Renal pelvis (tissue), 4 donors: Measurements from ENCODE around the gene LLPH. TPM values are rescaled to one million over a fixed set of nuclear protein-coding genes. Genes with fewer than 3 reads are reported as not detected.

Source experiments
- DNase-seq: peaks from one replicate; pipeline ENCODE4 v3.0.0-alpha.2; 2013
- polyA plus RNA-seq, 3 donors: library from polyadenylated mRNA; unstranded; fragments of 120-200 nt; gene quantifications; one replicate each; pipeline ENCODE4 v1.2.1, GENCODE V29; 2013; ENCODE audit not compliant: insufficient read length in 3 of 3

Gene LLPH
- polyA plus RNA-seq, 3 donors: 24.1 to 32.5 (median 29.5) TPM

DNA sequence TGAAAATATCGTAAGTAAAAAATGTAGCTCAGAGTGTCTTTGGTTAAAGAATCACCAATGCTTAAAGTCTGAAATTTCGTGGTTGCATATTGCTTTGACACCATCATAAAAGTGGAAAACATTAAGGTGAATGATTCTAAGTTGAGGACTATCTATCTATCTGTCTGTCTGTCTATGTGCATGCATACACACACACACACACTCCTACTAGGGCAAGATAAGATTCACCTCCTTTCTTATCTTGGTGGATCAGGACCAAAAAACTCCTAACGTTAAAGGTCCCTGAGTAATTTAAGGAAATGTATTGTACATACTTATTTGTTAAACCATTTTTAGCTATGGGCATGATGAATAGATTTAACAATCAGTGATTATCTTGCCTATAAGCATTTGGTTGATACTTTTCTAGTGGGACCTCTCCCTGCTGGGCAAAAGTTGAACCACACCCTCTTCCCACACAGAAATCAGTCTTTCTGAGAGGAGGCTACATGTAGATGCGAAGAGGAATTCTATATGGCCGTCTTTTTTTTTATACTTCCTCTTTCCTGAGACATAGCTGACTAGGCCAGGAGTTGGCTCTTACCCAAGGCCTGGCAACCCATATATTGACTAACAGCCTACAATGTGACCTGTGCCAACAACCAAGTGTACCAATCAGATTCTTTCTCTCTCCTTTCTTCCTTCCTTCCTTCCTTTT lies 19.3 kb upstream of the LLPH start:
- DNase-seq: no peak

DNA sequence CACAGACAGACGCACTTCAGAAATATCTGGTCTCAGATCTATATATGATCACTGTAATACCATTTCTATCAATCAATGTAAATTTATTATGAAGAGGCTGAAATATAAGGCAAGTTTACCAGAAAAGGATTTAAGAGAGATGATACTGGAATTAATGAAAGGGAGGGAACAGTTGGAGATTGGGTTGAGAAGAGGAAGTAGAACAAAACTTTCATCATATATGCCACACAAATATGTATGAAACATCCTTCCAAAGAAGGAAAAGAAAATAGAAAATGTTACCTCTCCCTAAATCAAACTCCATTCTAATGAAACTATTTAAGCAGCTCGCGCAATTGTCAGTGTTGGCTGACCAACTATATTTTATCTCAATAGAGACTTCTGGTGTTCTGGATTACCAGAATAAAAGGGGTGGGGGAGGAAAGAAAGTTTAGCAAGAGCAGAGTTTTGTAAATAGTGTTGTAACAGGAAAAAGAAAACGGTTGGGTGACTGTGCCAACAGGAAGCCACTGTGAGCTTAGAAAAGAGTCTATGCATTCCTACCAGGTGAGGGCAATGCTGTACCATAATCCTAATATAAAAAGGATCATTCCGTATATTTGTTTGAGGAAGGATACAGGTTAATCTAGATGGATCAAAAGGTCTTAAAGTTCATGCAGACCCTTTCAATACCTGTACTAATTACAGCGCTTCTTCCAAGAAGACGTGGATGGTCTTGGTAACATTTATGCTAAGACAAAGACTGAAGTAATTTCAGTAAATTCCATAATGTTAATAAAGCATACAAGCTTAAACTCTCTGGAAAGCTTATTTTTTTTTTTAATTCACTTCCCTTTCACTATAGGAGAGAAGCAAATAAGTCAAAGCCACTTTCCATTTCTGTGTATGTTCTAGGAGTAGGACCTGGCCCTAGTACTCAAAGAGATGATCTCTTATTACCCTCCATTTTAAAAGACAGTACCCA lies 14.5 kb upstream of the LLPH start:
- DNase-seq: no peak

DNA sequence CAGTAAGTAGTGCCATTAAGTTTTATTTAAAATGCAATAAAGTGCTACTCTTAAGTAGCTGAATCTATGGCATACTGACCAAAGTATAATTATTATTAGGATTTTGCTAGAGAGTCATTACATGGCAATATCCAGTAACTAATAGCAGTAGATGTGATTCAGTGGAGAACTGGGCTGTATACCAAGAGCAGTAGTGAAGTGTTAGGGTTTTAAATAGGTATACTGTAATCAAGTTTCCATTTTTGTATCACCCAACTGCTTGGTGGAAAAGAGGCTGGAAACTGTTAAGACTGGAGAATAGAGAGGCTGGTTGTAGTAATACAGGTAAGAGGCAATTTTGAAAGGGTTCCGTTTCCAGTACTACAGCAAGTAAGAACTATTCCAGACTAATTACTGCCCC lies 13.3 kb upstream of the LLPH start:
- DNase-seq: no peak

DNA sequence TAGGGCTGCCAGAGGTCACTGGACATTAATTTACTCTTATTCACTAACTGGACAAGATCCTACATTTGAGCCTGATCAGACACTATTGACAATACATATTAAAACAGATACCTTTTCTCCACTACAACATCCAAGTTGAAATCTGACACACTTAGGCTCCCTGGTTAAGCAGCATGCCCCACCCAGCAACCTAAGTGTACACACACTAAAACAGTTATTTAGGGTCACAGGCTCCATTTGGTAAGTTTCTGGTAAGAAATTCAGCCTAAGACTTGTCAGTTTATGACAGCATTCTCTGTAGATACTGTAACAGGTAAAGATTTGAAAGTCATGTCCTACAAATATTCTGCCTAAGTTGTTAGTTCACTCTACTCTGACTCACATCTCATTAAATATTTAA lies 12.3 kb upstream of the LLPH start:
- no peak for DNase-seq

DNA sequence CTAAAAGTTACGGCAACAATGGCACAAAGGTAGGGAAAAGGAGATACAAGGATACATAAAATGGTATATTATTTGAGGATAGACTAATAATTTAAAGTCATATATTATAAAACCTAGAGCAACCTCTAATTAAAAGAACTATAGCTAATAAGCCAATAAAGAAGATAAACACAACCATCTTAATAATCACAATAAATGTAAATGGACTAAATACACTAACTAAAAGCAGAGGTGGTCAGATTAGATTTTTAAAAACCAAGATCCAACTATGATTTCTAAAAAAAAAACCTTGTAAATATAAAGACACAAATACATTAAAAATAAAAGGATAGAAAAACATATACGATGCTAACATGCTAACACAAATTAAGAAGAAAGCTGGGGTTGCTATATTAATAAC lies 10.7 kb upstream of the LLPH start:
- DNase-seq: no peak

DNA sequence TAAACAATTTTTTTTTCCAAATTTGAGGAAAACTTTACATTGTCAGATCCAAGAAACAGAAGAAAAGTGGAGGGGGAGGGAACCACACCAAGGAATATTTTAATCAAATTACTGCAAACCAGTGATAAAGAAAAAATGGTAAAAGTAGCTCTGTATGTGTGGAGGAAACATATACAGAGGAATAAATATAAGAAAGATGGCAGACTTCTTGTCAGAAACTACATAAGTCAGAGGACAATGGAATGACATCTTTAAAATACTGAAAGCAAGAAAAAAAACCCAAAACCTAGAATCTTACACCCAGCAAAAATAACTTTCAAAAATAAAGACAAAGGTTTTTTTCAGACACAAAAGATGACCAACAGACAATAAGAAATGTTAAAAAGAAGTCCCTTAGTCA lies 10.2 kb upstream of the LLPH start:
- DNase-seq: no peak

DNA sequence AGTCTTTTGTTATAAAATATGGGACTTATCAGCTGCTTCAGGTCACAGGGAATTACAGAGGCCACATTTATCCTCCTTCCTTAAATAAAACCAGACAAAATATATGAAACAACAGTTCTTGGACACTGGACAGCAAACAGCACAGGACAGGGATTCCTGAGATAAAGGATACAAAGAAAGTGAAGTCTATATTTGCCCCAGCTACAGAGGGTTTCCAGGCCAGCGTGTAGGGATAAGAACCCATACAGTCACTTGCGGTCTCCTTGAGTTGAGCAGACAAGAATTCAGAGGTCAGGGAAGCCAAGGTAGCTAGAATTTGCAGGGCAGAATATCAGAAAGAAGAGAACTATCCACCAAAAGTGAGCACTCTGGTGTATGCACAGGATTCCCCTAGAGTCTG lies 8.8 kb upstream of the LLPH start:
- DNase-seq: no peak

DNA sequence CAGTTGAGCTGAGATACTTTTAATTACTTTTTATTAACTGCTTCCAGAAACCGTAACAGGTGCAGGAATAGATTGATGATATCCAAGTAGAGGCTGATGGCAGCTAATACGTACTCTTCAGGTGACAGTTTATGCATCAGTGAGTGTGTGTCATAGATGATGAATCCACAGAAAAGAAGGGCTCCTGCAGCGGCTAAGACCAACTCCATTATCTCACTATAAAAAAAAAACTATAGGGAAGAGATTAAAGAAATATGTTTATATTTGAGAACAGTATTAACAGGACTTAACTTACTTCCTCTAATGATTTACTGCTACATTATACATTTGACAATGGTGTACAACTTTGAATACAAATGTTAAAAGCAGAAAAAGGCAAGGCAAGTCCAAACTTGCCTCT lies 7.4 kb upstream of the LLPH start:
- DNase-seq: no peak

DNA sequence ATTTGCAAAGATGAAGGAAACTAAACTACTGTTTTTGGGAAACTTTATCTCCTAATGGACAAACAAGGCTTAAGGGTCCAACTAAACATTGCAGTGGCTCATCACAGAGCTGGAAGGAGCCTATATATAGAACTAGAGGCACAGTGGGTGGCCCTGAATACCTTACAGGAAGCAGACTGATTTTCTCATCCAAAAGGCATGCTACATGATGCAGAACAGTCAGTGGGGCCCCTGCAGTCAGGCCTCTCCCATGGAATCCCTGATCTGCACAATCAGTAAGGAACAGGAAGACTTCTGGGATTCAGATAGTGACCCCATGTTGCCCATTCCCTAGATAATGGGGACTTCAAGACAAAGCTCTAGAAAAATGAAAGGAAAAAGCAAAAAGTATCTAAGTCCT lies 1.9 kb upstream of the LLPH start:
- DNase-seq: no peak

DNA sequence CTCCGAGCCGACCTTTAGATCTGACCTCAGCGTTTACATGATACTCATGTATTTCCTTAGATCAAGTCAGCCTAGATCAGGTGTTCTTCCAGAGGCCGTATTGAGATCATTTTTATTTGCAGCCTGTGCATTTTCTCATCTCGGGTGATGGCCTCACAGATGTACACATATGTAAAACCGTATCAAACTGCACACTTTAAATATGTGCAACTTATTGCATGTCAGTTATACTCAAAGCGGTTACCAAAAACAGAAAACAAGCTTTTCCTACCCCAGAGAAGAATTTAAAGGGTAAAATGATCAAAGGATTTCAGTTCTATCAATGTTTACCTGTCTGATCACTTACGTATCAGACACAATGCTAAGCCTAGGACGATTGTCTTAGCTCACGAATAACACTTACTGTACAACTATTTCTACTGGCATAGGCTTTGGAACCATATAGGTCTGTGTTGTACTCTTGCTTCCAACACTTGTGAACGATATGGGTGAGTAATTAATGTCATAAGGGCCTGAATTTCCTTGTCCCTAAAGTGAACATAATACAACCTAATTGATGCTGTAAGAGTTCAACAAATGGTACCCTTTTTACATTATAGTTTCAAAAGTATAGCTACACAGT lies 628 bp upstream of the LLPH start:
- DNase-seq: no peak

DNA sequence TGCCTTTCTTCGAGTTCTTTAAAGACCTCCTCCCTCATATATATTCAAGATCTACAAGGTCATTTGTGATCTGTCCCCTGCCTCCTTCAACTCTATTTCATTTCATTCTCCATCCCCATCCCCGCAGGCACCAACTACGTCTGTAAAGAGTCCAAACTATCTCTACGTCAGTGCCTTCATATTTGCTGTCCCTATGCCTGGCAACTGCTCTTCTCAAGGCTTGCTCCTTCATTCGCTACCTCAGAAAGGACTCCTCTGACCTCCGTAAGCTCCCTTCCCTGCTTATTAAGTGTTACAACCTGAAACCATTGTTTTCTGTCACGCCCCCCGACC lies 650 bp downstream of the LLPH start:
- DNase-seq: no peak

DNA sequence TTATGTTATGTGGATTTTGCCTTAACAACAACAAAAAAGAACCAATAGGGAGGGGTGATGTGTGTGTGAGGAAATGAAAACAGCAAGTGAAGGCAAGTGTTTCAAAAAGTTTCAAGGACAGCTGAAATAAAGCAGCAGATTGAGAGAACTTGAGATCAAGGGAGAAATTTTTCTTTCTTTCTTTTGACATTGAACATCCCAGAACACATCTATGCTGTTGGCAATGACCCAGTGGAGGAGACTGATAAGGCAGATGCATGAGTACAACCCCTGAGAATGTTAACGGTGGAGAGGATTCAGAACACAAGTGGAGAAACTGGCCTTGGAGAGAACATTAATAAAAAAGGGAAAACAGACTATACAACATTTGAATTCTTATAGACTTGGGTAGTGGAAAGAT lies 2.9 kb downstream of the LLPH start:
- no peak for DNase-seq

DNA sequence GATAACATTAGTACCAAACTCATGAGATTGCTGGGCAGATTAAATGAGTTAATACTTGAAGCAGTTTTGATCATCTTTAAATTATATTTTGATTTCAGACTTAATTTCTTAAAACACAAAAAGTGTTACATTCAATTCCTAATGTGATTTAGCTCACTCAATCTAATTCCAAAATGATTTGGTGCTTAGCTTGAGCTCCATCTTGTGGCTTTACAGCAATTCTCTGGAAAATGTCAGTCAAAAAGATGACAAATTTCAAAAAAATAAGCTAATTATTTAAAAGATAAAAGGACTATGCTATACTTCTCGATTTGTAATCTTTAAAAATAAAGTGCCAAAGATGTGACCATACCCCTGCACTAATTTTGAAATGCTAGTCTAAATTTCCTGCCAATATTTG lies 10.1 kb downstream of the LLPH start:
- DNase-seq: no peak

DNA sequence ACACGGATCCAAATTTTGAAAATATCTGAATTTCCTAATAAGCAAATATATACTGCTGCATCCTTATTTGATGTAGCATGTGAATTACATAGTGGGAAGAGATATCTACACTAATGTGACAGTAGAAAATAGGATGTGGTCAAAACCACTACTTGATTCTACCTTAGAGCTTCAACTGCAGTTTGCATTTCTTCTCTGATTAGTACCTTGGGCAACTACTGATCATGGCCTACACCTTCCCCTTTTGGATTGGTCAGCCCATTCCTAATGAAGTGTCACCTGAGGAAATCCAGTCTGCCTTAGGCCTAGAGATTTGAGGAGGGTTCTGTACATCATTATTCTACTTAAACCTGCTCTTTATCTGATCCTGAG lies 10.7 kb downstream of the LLPH start:
- DNase-seq: no peak

DNA sequence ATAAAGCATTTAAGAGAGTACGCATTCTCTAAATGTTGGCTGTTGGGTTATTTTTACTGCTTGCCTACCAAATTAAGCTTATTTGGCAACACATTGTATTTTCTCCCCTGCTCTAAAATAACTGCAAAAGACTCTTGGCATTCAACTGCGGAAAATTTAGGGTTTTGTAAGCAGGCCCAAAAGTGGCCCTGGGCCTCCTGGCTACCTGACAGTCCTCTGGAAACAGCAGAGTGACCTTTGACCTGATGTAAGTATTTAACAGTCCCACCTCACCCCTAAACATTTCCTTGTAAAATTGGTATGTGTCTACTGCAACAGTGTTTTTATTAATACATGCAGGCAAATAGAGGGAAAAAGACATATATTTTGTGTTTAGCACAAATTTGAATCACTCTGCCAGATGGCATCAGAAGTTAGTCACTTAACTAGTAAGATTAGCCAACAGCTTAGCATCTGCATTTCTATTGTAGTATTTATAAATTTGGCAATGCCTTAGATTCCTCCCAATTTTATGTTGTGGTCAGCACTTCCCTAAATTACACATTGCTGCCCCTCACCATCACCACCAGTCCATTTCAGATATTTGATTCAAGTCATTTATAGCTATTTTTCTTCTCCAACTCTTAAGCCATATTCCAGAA lies 11.2 kb downstream of the LLPH start:
- no peak for DNase-seq

DNA sequence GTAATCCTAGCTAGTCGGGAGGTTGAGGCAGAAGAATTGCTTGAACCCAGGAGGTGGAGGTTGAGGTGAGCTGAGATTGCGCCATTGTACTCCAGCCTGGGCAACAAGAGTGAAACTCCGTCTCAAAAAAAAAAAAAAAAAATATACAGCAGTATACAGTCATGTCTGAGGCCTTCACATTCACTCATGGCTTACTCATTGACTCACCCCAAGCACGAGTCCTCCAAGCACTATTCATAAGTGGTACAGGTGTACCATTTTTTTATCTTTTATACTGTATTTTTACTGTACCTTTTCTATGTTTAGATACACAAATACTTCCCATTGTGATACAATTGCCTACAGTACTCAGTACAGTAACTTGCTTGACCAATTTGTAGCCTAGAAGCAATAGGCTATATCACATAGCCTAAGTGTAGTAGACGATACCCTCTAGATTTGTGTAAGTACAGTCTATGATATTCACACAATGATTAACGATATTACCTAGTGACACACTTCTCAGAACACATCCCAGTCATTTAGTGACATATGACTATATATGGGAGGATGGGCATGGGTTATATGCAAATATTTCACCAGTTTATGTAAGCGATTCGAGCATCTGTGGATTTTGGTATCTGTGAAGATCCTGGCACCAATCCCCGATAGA lies 12.2 kb downstream of the LLPH start:
- DNase-seq: no peak

DNA sequence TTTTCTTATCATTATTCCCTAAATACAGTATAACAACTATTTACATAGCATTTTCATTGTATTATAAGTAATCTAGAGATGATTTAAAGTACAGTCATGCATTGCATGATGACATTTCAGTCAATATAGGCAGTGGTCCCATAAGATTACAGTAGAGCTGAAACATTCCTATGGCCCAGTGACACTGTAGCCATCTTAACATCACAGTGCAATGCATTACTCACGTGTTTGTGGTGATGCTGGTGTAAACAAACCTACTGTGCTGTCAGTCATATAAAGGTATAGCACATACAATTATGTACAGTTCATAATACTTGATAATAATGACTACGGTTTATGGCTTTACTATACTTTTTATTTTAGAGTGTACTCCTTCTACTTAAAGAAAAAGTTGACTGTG lies 13.3 kb downstream of the LLPH start:
- no peak for DNase-seq

DNA sequence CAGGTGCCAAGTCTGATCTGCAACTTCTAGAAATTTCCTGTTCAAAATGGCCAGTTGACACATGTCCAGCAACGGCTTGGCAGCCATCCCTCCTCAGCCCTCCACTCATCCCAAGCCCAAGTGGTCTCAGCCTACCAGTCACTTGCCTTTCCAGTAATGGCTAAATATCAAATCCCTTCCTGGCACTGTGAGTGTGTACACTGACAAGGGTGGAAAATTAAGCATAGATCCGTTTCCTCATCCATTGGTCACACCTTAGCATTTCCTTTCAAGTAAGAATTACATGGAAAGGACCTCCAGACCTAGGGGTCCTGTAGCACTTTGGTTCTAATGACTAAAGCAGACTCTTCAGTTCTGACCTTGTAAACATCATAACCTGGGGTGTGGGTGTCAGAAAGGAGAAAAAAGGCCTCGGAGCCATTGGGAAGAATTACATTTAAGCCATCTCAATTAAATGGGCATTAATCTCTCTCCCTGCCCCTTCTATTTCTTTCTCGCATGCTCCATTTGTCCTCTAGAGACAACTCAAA lies 15.4 kb downstream of the LLPH start:
- no peak for DNase-seq

DNA sequence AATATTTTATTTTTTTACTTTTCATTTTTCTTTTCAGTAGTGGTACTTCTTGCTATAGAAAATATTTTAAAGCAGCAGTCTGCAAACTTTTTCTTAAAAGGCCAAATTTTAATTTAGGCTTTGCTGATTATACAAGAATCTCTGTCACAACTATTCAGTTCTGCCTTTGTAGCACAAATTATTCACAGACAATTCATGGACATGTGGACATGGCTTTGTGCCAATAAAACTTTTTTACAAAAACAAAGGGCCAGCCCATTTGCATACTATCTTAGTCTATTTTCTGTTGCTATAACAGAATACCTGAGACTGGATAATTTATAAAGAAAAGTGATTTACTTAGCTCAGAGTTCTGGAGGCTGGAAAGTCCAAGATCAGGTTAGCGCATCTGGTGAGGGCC lies 17.1 kb downstream of the LLPH start:
- DNase-seq: no peak

DNA sequence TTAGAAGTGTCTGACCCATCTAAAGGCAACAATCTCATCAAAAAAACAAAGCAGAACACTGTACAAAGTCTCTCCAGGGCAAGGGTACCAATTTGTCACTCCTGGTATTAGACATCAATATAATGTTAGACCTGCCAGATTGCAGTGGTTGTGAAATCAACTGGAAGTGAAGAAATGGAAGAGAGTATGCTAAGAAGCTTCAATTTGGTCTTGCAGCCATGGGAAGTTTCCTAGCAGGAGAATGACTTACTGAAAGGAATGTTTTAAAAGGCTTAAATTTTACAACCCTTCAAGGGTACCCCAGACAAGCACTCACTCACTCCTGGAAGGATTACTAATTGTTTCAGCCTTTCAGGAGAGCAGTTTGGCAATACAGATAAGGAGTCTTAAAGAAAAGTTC lies 18.9 kb downstream of the LLPH start:
- DNase-seq: no peak

DNA sequence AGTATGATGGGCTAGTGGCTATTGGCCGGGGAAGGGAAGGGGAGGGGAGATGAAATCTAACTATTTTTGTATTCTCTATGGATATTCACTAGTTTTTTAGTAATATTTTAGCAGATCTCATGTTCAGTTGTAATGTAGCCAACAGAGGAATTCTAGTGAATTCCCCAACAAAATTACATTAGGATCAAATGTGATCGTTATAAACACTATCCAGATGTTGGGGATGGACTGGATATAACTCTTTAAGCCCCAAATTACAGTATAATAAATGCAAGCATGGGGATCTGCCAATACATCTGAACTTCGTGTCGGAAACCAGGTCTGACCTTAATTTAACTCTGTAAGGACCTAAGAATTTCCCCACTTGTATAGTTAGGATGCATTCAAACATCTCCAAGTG lies 21.5 kb downstream of the LLPH start:
- DNase-seq: no peak

DNA sequence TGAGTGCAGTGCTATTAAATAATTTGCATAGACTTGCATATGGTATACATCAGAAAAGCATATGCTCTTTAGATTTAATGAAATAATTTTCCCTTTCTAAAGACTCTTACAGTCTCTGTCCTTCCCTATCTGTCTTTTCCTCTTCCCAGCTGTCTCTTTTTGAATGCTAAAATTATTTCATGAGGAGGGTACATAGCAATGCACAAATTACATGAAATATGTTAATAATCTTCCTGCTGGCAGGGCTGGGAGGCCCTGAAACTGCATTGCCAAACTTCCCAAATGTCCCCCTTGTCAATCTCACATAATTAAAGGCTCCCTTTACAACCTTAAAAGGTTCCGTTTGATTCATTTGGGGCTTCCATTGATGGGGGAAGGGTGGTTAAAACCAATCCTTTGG lies 22.2 kb downstream of the LLPH start:
- no peak for DNase-seq
